Hepatocyte (in vitro differentiated cells): ENCODE results near the gene KCNK17.

Experiments used
- EZH2 ChIP-seq: fragments of 200-600 bp; sonication (generic); IDR thresholded peaks from 2 replicates; pipeline ENCODE4 v1.6.1; 2016; ENCODE audit warnings: antibody characterized with exemption, mild to moderate bottlenecking, borderline replicate concordance
- TF ChIP-seq, protein P1 (sequence below): fragments of 200-600 bp; sonication (generic); IDR thresholded peaks from 2 replicates; pipeline ENCODE4 v1.5.1; 2016; ENCODE audit warnings: antibody characterized with exemption, mild to moderate bottlenecking; ENCODE audit not compliant: poor library complexity

DNA sequence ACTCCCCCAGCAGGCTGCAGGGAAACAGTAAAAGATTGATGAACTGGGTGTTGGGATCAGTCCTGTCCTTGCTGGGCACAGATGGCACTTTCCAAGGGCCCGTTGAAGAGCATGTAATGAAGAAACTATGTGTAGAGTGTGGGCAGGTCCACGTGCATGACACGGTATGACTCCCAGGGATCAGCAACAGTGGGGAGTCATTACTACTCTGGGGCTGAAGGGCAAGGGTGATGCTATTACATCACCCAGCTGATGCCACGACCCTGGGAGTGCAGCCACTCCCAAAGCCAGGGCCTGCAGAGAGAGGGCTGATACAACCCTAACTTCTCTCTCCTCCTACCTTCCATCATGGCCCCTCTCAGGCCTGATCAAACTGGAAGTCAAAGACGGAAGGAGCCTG lies 20.1 kb downstream of the KCNK17 start:
- TF ChIP-seq, protein P1, sequence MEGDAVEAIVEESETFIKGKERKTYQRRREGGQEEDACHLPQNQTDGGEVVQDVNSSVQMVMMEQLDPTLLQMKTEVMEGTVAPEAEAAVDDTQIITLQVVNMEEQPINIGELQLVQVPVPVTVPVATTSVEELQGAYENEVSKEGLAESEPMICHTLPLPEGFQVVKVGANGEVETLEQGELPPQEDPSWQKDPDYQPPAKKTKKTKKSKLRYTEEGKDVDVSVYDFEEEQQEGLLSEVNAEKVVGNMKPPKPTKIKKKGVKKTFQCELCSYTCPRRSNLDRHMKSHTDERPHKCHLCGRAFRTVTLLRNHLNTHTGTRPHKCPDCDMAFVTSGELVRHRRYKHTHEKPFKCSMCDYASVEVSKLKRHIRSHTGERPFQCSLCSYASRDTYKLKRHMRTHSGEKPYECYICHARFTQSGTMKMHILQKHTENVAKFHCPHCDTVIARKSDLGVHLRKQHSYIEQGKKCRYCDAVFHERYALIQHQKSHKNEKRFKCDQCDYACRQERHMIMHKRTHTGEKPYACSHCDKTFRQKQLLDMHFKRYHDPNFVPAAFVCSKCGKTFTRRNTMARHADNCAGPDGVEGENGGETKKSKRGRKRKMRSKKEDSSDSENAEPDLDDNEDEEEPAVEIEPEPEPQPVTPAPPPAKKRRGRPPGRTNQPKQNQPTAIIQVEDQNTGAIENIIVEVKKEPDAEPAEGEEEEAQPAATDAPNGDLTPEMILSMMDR = no peak
- no peak for TF ChIP-seq EZH2
